Activated CD4-positive, alpha-beta memory T cell treated with anti-CD3 and anti-CD28 coated beads for 36 hours (primary cell): ENCODE measurements around the gene HKDC1. TPM values are rescaled to one million over a fixed set of nuclear protein-coding genes. Genes with fewer than 3 reads are reported as not detected.

Source experiments
- CTCF ChIA-PET: fragments of 350-600 bp; sonication (Branson Sonifier 250); formaldehyde crosslinking; loops from one replicate; lab custom pipeline; 2021; ENCODE audit warnings: antibody characterized with exemption, inconsistent platforms; lab: Charles Lee
- POLR2A ChIA-PET: fragments of 350-600 bp; sonication (Branson Sonifier 250); formaldehyde crosslinking; loops from one replicate; lab custom pipeline; 2021; ENCODE audit warnings: antibody characterized with exemption; lab: Charles Lee
- DNase-seq: peaks from one replicate; pipeline ENCODE4 v3.0.0-alpha.2; 2020
- H3K27ac Mint-ChIP-seq: one replicate; pipeline ENCODE4 v1.8.0; 2021; ENCODE audit warnings: mixed read lengths
- H3K27me3 Mint-ChIP-seq: one replicate; pipeline ENCODE4 v1.8.0; 2021; ENCODE audit warnings: mixed read lengths
- H3K36me3 Mint-ChIP-seq: one replicate; pipeline ENCODE4 v1.8.0; 2021; ENCODE audit warnings: mixed read lengths
- H3K4me1 Mint-ChIP-seq: one replicate; pipeline ENCODE4 v1.8.0; 2021; ENCODE audit warnings: low read depth, mixed read lengths
- H3K4me3 Mint-ChIP-seq: one replicate; pipeline ENCODE4 v1.8.0; 2021; ENCODE audit warnings: mild to moderate bottlenecking, mixed read lengths
- H3K9me3 Mint-ChIP-seq: one replicate; pipeline ENCODE4 v1.8.0; 2021; ENCODE audit warnings: mixed read lengths
- intact Hi-C: fragments of 100-400 bp; cut with micrococcal nuclease; formaldehyde crosslinking; loops from one replicate; pipeline ENCODE4 v1.15.1; 2023
- total RNA-seq, 2 experiments: library from RNA; stranded (reverse); gene quantifications; one replicate each; pipeline ENCODE4 v1.2.3, GENCODE V29; 2021

HKDC1 gene
- total RNA-seq, 2 experiments from 2014 or later = 0.67 to 1.1 TPM

DNA sequence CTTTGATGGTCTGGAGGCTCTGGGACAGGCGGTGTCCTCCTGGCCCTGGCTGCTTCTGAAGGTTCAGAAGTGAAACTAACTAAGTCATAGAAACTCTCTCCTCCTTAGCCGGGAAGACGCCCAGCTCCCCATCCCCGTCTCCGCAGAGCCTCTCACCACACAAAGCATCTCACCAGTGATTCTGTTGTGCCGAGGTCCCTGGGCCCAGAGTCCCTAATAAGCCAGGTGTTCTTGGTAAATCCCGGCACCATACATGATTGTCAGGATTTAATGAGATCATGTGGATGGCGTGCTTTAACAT is 9.4 kb downstream of the HKDC1 start:
- H3K36me3 Mint-ChIP-seq = no peaks in the 10 kb centered on the region
- ChIA-PET CTCF (interaction anchor here (0.9 to 5.0 kb wide), 6 partner anchors 9 to 224 kb away, joined by 3 to 28 read pairs (median 5); partner anchors contain the start of gene HKDC1), POLR2A (interaction anchor here (0.6 to 1.0 kb wide), 3 partner anchors 13 to 855 kb away, joined by 3 to 5 read pairs (median 3); no protein-coding TSS in a partner anchor)
- DNase-seq = no peak
- H3K9me3 Mint-ChIP-seq = no peaks in the 10 kb centered on the region
- no peaks in the 10 kb centered on the region for H3K27me3 Mint-ChIP-seq
- H3K4me3 Mint-ChIP-seq = peak overlapping the region; percentile 60
- intact Hi-C loops = loop anchor here (1.0 kb wide), 1 partner anchor 14 kb away; no protein-coding TSS in a partner anchor
- H3K4me1 Mint-ChIP-seq = peaks cover 59% of the 10 kb centered on the region
- peak overlapping the region; percentile 87 for H3K27ac Mint-ChIP-seq

DNA sequence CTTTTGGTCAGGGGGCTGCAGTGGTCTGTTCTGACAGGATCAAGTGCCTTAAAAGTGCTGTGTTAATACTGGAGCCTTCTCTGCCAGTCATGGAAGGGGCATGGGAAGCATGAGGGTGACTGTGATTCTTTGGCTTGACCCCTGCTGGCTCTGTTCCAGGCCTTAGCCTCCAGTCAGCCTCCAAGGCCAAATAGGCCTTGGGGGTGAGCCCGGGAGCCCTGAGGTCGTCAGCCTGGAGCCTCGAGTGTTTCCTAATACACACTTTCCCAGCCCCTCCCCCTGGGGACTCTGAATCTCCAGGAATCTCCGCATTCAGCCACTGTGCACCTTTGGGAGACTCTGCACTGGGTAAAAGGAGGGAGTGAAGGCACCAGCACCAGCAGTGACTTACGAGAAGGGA is 10.0 kb downstream of the HKDC1 start:
- Mint-ChIP-seq H3K27me3 (no peaks in the 10 kb centered on the region), H3K4me1 (peaks cover 54% of the 10 kb centered on the region), H3K36me3 (no peaks in the 10 kb centered on the region), H3K4me3 (no peak overlapping the region), H3K9me3 (no peaks in the 10 kb centered on the region), H3K27ac (no peak overlapping the region)
- POLR2A ChIA-PET = no interaction called here
- intact Hi-C loops = no loop called here
- CTCF ChIA-PET = interaction anchor here (1.4 to 5.0 kb wide), 4 partner anchors 9 to 224 kb away, joined by 5 to 28 read pairs (median 5); no protein-coding TSS in a partner anchor
- no peak for DNase-seq

DNA sequence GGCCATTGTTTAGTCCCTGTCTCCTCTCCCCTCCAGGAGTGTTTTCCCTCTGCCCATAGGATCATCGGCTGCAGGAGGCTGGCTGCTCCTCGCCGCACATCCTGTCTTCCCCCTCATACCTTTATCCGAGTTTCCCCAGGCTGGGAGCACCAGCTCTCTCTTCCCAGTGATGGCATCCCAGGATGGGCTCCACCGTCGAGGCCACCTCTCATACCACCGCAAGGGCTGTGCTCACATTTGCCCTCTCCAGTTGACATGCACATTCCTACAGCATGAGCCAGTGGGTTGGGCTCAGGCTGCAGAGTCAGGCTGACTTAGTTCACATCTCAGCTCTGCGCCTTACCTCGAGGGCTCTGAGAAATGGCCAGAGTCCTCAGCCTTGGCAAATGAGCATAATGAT is 12.1 kb downstream of the HKDC1 start:
- POLR2A ChIA-PET = no interaction called here
- Mint-ChIP-seq H3K36me3 (no peaks in the 10 kb centered on the region), H3K4me1 (peaks cover 47% of the 10 kb centered on the region), H3K4me3 (no peak overlapping the region), H3K9me3 (no peaks in the 10 kb centered on the region), H3K27ac (no peak overlapping the region), H3K27me3 (no peaks in the 10 kb centered on the region)
- CTCF ChIA-PET = interaction anchor here (5.0 kb wide), 1 partner anchor 175 kb away, joined by 28 read pairs; no protein-coding TSS in a partner anchor
- DNase-seq = no peak
- intact Hi-C loops = no loop called here

DNA sequence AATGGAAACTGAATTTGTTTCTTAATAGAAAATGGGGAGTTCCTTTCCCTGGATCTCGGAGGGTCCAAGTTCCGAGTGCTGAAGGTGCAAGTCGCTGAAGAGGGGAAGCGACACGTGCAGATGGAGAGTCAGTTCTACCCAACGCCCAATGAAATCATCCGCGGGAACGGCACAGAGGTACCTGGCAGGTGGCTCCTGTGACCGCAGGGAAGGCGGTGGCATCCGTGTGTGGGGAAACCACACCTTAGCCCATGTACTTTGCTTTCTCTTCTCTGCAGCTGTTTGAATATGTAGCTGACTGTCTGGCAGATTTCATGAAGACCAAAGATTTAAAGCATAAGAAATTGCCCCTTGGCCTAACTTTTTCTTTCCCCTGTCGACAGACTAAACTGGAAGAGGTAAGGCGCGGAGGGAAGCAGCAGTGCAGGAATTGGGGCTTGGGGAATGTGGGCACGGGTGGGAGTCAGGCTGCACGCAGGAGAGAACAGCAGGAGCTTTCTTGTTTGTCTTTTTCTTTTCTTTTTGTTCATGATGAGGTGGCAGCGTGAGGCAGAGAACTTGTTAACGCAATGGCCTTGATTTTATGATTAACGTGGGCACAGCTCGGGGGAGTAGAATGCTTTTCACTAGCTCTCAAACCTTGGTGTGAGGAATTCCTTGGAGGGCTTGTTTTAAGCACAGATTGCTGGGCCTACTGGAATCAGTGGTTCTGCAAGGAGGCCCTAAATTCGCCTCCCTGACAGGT is 12.8 kb downstream of the HKDC1 start:
- intact Hi-C loops = no loop called here
- H3K36me3 Mint-ChIP-seq = no peaks in the 10 kb centered on the region
- H3K4me3 Mint-ChIP-seq = peak overlapping the region; percentile 10
- H3K27me3 Mint-ChIP-seq = no peaks in the 10 kb centered on the region
- no peak overlapping the region for H3K27ac Mint-ChIP-seq
- peak; percentile 36 for DNase-seq
- no peaks in the 10 kb centered on the region for H3K9me3 Mint-ChIP-seq
- H3K4me1 Mint-ChIP-seq = peaks cover 46% of the 10 kb centered on the region
- CTCF ChIA-PET = interaction anchor here (1.2 to 5.0 kb wide), 4 partner anchors 86 to 175 kb away, joined by 5 to 28 read pairs (median 6); no protein-coding TSS in a partner anchor
- POLR2A ChIA-PET = no interaction called here

DNA sequence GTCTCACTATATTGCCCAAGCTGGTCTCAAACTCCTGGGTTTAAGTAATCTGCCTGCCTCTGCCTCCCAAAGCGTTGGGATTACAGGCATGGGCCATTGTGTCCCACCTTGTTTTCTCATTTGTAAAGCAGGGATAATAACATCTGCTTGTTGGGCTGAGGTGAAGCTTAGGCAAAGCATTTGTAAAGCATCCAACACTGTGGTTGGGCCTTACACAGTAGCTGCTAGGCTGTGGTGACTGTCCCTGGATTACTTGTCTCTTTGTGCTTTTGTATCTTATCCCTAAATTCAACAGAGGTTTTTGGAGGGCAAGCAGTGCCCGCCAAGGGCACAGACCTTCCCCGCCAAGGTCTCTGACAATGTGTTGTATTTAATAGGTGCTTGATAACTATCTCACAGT is 14.3 kb downstream of the HKDC1 start:
- CTCF ChIA-PET = interaction anchor here (0.5 to 1.8 kb wide), 3 partner anchors 85 to 1452 kb away, joined by 3 to 8 read pairs (median 5); no protein-coding TSS in a partner anchor

DNA sequence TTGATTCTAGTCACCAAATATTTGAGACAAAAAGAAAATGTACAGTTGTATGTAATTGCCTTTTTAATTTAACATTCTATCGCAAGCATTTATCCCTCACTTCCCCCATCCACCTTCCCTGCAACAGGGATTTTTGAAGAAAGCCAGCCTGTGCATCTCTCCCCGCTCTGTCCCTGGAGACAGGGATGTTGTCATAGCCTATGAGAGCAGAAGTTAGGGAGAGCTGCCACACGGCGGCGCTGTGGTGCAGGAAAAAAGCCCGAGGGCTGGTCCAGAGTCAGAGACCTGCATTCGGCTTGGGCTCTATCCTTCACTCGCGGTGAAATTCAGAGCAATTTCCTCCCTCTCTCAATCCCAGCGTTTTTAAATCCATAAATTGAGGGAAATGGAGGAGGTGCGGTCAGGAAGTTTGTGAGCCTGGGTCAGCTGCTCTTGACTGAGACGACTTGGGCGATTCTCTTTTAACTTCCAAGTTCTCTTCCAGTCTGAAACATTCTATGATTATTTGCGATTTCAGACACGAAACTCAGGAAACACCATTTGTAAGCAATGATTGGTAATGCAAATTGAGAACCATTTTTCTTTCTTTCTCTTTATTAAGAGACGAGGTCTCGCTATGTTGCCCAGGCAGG is 17.5 kb downstream of the HKDC1 start:
- H3K4me3 Mint-ChIP-seq = no peak overlapping the region
- DNase-seq = peak; percentile 93
- ChIA-PET CTCF (interaction anchor here (1.2 to 6.1 kb wide), 9 partner anchors 8 to 271 kb away, joined by 3 to 118 read pairs (median 5); no protein-coding TSS in a partner anchor), POLR2A (no interaction called here)
- no peaks in the 10 kb centered on the region for H3K27me3 Mint-ChIP-seq
- no peak overlapping the region for H3K27ac Mint-ChIP-seq
- intact Hi-C loops = loop anchor here (1.0 to 5.0 kb wide), 4 partner anchors 81 to 270 kb away; no protein-coding TSS in a partner anchor
- H3K4me1 Mint-ChIP-seq = peaks cover 23% of the 10 kb centered on the region
- H3K9me3 Mint-ChIP-seq = no peaks in the 10 kb centered on the region
- no peaks in the 10 kb centered on the region for H3K36me3 Mint-ChIP-seq

More for the DNA sequence above, 14.3 kb downstream of the HKDC1 start:
- Mint-ChIP-seq H3K4me3 (no peak overlapping the region), H3K4me1 (peaks cover 31% of the 10 kb centered on the region), H3K27ac (no peak overlapping the region), H3K36me3 (no peaks in the 10 kb centered on the region), H3K9me3 (no peaks in the 10 kb centered on the region), H3K27me3 (no peaks in the 10 kb centered on the region)
- intact Hi-C loops = no loop called here
- POLR2A ChIA-PET = no interaction called here
- DNase-seq = no peak

DNA sequence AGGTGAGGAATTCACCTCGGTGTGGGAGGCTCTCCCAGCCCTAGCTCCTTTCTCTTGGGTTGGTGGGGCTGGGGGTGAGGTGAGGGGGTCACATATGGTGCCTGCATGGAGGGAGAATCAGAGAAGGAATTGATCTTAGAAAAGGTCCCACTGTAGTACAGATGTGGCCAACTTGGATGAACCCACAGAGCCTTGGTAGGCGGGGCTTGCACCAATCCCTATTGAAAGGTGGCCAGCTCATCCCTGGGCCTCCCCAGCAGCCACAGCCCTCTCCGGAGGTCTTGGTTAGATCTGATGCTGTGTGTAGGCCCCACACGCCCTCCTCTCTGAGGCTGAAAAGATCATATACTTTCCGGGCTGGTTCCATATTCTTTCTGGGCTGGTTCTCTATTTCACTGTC is 19.0 kb downstream of the HKDC1 start:
- intact Hi-C loops = loop anchor here (5.0 kb wide), 1 partner anchor 268 kb away; no protein-coding TSS in a partner anchor
- POLR2A ChIA-PET = no interaction called here
- CTCF ChIA-PET = interaction anchor here (0.6 to 6.1 kb wide), 11 partner anchors 10 to 270 kb away, joined by 3 to 118 read pairs (median 4); no protein-coding TSS in a partner anchor
- Mint-ChIP-seq H3K4me3 (no peak overlapping the region), H3K36me3 (no peaks in the 10 kb centered on the region), H3K9me3 (no peaks in the 10 kb centered on the region), H3K4me1 (peaks cover 11% of the 10 kb centered on the region), H3K27ac (no peak overlapping the region), H3K27me3 (no peaks in the 10 kb centered on the region)
- DNase-seq = no peak

DNA sequence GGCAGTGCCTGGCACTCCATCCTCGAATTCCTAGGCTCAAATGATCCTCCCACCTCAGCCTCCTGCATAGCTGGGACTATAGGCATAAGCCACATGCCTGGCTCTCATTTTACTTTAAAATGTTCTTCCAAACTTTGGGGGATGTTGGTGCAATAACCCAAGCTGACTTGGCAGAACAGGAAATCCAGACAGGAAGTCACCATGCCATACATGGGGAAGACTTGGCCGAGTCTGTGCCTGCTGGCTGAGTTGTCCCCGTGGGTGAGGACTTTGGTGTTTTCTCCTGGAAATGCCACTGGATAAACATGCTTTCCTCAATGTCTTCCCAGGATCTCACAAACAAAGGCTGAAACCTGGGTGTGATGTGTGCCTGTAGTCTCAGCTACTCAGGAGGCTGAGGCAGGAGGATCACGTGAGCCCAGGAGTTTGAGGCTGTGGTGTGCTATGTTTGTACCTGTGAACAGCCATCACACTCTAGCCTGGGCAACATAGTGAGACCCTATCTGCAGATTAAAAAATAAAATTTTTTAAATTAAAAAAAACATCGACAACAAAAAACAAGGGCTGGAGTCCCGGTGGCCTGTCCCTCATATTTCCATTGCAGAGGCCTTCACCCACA is 19.8 kb downstream of the HKDC1 start:
- no peak overlapping the region for H3K4me3 Mint-ChIP-seq
- no peaks in the 10 kb centered on the region for H3K9me3 Mint-ChIP-seq
- POLR2A ChIA-PET = no interaction called here
- H3K27ac Mint-ChIP-seq = no peak overlapping the region
- no peaks in the 10 kb centered on the region for H3K27me3 Mint-ChIP-seq
- H3K4me1 Mint-ChIP-seq = peaks cover 9% of the 10 kb centered on the region
- no peak for DNase-seq
- CTCF ChIA-PET = interaction anchor here (1.2 to 6.1 kb wide), 6 partner anchors 11 to 167 kb away, joined by 3 to 118 read pairs (median 4); no protein-coding TSS in a partner anchor
- H3K36me3 Mint-ChIP-seq = no peaks in the 10 kb centered on the region
- intact Hi-C loops = loop anchor here (5.0 kb wide), 1 partner anchor 267 kb away; no protein-coding TSS in a partner anchor

DNA sequence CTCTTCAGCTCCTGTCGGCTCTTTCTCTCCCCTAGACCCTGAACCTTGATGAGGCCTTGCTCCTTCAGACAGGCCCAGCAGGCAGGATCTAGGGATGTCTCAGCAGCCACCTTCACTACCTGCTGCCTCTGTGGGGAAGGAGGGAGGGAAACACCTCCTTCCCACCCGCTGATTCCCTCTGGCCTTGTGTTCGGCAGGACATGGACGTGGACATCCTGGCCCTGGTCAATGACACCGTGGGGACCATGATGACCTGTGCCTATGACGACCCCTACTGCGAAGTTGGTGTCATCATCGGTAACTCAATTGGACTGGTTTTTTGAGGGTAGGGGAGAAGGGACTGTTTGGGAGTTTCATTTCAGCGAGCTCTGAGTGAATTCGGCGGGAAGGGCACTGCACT is 20.3 kb downstream of the HKDC1 start:
- Mint-ChIP-seq H3K4me1 (peaks cover 9% of the 10 kb centered on the region), H3K27ac (no peak overlapping the region), H3K27me3 (no peaks in the 10 kb centered on the region), H3K36me3 (no peaks in the 10 kb centered on the region), H3K9me3 (no peaks in the 10 kb centered on the region), H3K4me3 (no peak overlapping the region)
- DNase-seq = no peak
- intact Hi-C loops = no loop called here
- ChIA-PET CTCF (interaction anchor here (0.6 to 6.1 kb wide), 2 partner anchors 152 to 267 kb away, joined by 3 to 118 read pairs; no protein-coding TSS in a partner anchor), POLR2A (no interaction called here)

DNA sequence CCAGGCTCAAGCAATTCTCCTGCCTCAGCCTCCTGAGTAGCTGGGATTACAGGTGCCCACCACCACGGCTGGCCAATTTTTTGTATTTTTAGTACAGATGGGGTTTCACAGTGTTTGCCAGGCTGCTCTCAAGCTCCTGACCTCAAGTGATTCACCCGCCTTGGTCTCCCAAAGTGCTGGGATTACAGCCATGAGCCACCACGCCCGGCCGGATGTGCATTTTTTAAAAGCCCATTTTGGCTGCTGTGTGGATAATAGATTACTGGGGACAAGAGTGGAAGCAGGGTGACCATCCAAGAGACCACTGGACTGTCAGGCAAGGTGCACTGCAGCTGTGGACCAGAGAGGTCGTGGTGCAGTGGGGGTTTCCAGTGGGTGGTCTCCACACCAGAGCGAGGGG is 21.4 kb downstream of the HKDC1 start:
- intact Hi-C loops = no loop called here
- CTCF ChIA-PET = interaction anchor here (0.7 to 1.5 kb wide), 3 partner anchors 21 to 208 kb away, joined by 3 to 4 read pairs (median 3); partner anchors contain the start of gene HKDC1
- no peaks in the 10 kb centered on the region for H3K36me3 Mint-ChIP-seq
- no peaks in the 10 kb centered on the region for H3K9me3 Mint-ChIP-seq
- no peak for DNase-seq
- POLR2A ChIA-PET = no interaction called here
- peaks cover 9% of the 10 kb centered on the region for H3K4me1 Mint-ChIP-seq
- H3K4me3 Mint-ChIP-seq = no peak overlapping the region
- no peaks in the 10 kb centered on the region for H3K27me3 Mint-ChIP-seq
- H3K27ac Mint-ChIP-seq = no peak overlapping the region

DNA sequence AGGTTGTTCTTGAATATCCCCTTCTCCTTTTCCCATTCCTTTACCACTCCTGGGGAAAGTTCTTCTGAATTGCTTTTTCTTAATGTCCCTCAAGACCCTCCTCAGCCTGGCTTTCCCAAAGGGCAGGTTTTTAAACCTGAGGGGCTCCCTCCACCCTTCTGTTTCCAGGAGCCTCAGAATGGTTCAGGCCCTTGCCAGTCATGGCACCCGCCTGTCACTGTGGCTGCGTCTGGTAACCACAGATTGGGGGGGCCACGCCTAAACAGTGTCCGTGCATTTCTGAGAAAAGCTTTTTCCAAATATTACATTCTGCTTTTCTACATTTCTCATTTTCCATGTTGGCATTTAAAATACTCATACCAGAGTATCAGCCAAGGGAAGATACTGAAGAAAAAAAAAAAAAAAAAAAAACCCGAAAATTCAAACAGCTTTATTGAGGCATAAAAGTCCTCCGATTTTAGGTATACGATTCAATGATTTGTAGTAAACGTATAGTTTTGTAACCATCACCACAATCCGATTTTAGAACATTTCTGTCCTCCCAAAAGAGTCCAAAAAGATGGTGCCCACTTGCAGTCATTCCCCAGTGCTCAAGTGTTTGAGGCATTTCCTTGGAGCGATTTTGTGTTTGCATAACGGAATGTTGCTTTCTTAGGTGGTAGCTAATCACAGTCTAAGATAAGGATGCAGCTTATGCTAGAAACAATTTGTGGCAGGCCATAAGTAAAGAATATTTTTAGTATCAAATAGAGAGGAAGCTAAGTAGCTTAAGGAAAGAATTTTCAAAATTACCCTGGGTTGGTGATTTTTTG is 22.1 kb downstream of the HKDC1 start:
- ChIA-PET CTCF (interaction anchor here (0.6 to 1.5 kb wide), 6 partner anchors 22 to 265 kb away, joined by 3 to 4 read pairs (median 3); partner anchors contain the start of gene HKDC1), POLR2A (no interaction called here)
- Mint-ChIP-seq H3K9me3 (no peaks in the 10 kb centered on the region), H3K4me1 (peaks cover 7% of the 10 kb centered on the region), H3K27ac (no peak overlapping the region), H3K27me3 (no peaks in the 10 kb centered on the region), H3K36me3 (no peaks in the 10 kb centered on the region), H3K4me3 (no peak overlapping the region)
- intact Hi-C loops = no loop called here
- no peak for DNase-seq
